H9 (cell line): ENCODE results near the gene FMNL1. TPM values are rescaled to one million over a fixed set of nuclear protein-coding genes. Genes with fewer than 3 reads are reported as not detected.

Source experiments
- DNase-seq: peaks from one replicate; pipeline ENCODE4 v3.0.0-alpha.2; 2017
- H2AFZ ChIP-seq: one replicate; pipeline ENCODE4 v1.6.1; 2013; ENCODE audit warnings: mild to moderate bottlenecking, low read length, control low read depth, moderate library complexity
- H2AK5ac ChIP-seq: 2 replicates; pipeline ENCODE4 v1.6.1; 2013; ENCODE audit warnings: low read length, control low read depth, mixed read lengths; ENCODE audit not compliant: insufficient read length
- H2BK120ac ChIP-seq: one replicate; pipeline ENCODE4 v1.6.1; 2013; ENCODE audit warnings: low read depth, mild to moderate bottlenecking, low read length, control low read depth, inconsistent platforms; ENCODE audit not compliant: poor library complexity, severe bottlenecking
- H2BK12ac ChIP-seq: 2 replicates; pipeline ENCODE4 v1.6.1; 2013; ENCODE audit warnings: low read length, control low read depth, mixed read lengths, low read depth; ENCODE audit not compliant: insufficient read length
- H2BK15ac ChIP-seq: 2 replicates; pipeline ENCODE4 v1.6.1; 2013; ENCODE audit warnings: low read depth, low read length, control low read depth
- H2BK20ac ChIP-seq: one replicate; pipeline ENCODE4 v1.6.1; 2013; ENCODE audit warnings: low read depth, mild to moderate bottlenecking, low read length, control low read depth, inconsistent platforms; ENCODE audit not compliant: poor library complexity, severe bottlenecking
- H2BK5ac ChIP-seq: 2 replicates; pipeline ENCODE4 v1.6.1; 2013; ENCODE audit warnings: low read length, control low read depth, mixed read lengths; ENCODE audit not compliant: insufficient read length
- H3K14ac ChIP-seq: 2 replicates; pipeline ENCODE4 v1.6.1; 2013; ENCODE audit warnings: low read length, control low read depth; ENCODE audit not compliant: insufficient read depth
- H3K18ac ChIP-seq: 2 replicates; pipeline ENCODE4 v1.6.1; 2013; ENCODE audit warnings: low read depth, mild to moderate bottlenecking, mixed read lengths, low read length, control low read depth; ENCODE audit not compliant: insufficient read length
- H3K23ac ChIP-seq: 2 replicates; pipeline ENCODE4 v1.6.1; 2013; ENCODE audit warnings: low read length, control low read depth, mixed read lengths, low read depth; ENCODE audit not compliant: insufficient read length
- H3K23me2 ChIP-seq: 2 replicates; pipeline ENCODE4 v1.6.1; 2013; ENCODE audit warnings: low read depth, mild to moderate bottlenecking, mixed read lengths, low read length, control low read depth; ENCODE audit not compliant: insufficient read length, poor library complexity, severe bottlenecking
- H3K27ac ChIP-seq: 2 replicates; pipeline ENCODE4 v1.5.1; 2013; ENCODE audit warnings: low read length, control low read depth, mixed read lengths, low read depth; ENCODE audit not compliant: insufficient read length
- H3K27me3 ChIP-seq: 2 replicates; pipeline ENCODE4 v1.6.1; 2013; ENCODE audit warnings: low read length, control low read depth, inconsistent platforms; ENCODE audit not compliant: insufficient read depth
- H3K4ac ChIP-seq: 2 replicates; pipeline ENCODE4 v1.6.1; 2013; ENCODE audit warnings: low read depth, mild to moderate bottlenecking, control low read depth, inconsistent platforms, low read length, moderate library complexity
- H3K4me1 ChIP-seq: 2 replicates; pipeline ENCODE4 v1.6.1; 2013; ENCODE audit warnings: low read length, control low read depth, inconsistent platforms; ENCODE audit not compliant: insufficient read depth
- H3K4me2 ChIP-seq: 2 replicates; pipeline ENCODE4 v1.6.1; 2013; ENCODE audit warnings: low read length, control low read depth, mixed read lengths; ENCODE audit not compliant: insufficient read length, insufficient read depth
- H3K56ac ChIP-seq: 2 replicates; pipeline ENCODE4 v1.6.1; 2013; ENCODE audit warnings: low read depth, mild to moderate bottlenecking, mixed read lengths, low read length, control low read depth; ENCODE audit not compliant: insufficient read length
- H3K79me1 ChIP-seq: 2 replicates; pipeline ENCODE4 v1.6.1; 2013; ENCODE audit warnings: low read depth, mild to moderate bottlenecking, moderate library complexity, low read length, control low read depth, inconsistent platforms; ENCODE audit not compliant: insufficient read depth, poor library complexity, severe bottlenecking
- H3K79me2 ChIP-seq: 2 replicates; pipeline ENCODE4 v1.6.1; 2013; ENCODE audit warnings: low read length, control low read depth, inconsistent platforms; ENCODE audit not compliant: insufficient read depth
- H3K9ac ChIP-seq: 2 replicates; pipeline ENCODE4 v1.6.1; 2013; ENCODE audit warnings: low read length, control low read depth, mixed read lengths; ENCODE audit not compliant: insufficient read length; ENCODE audit errors: extremely low read depth
- H3K9me3 ChIP-seq: one replicate; pipeline ENCODE4 v1.6.1; 2013; ENCODE audit warnings: low read depth, low read length, inconsistent platforms; ENCODE audit not compliant: control insufficient read depth
- H3T11ph ChIP-seq: one replicate; pipeline ENCODE4 v1.6.1; 2013; ENCODE audit warnings: mild to moderate bottlenecking, low read length, control low read depth, inconsistent platforms
- H4K20me1 ChIP-seq: one replicate; pipeline ENCODE4 v1.6.1; 2013; ENCODE audit not compliant: control insufficient read depth, insufficient read length, insufficient read depth
- H4K5ac ChIP-seq: 2 replicates; pipeline ENCODE4 v1.6.1; 2013; ENCODE audit warnings: low read depth, mild to moderate bottlenecking, mixed read lengths, low read length, control low read depth; ENCODE audit not compliant: insufficient read length
- H4K8ac ChIP-seq: replicated peaks from 2 replicates; pipeline ENCODE4 v1.6.1; 2013; ENCODE audit warnings: low read length, control low read depth, mixed read lengths, low read depth; ENCODE audit not compliant: insufficient read length
- H4K91ac ChIP-seq: 2 replicates; pipeline ENCODE4 v1.6.1; 2013; ENCODE audit warnings: low read depth, mild to moderate bottlenecking, moderate library complexity, mixed read lengths, low read length, control low read depth; ENCODE audit not compliant: insufficient read length
- H3K27ac Mint-ChIP-seq, 3 experiments: 2 replicates in 2 of 3; 3 replicates in 1 of 3; pipeline ENCODE4 v1.8.0; 2020 to 2021; ENCODE audit warnings: mixed read lengths in 3 of 3, mild to moderate bottlenecking in 1 of 3, moderate library complexity in 1 of 3
- H3K27me3 Mint-ChIP-seq: 2 replicates; pipeline ENCODE4 v1.8.0; 2021; ENCODE audit warnings: low read depth, mild to moderate bottlenecking, moderate library complexity, mixed read lengths
- H3K36me3 Mint-ChIP-seq, 3 experiments: 2 replicates in 2 of 3; 3 replicates in 1 of 3; pipeline ENCODE4 v1.8.0; 2020 to 2021; ENCODE audit warnings: low read depth in 3 of 3, mixed read lengths in 3 of 3; ENCODE audit not compliant: insufficient read depth in 1 of 3
- H3K4me1 Mint-ChIP-seq, 2 experiments: 2 replicates each; pipeline ENCODE4 v1.8.0; 2020; ENCODE audit warnings: mixed read lengths in 2 of 2
- H3K4me3 Mint-ChIP-seq, 2 experiments: 2 replicates in 1 of 2; 3 replicates in 1 of 2; pipeline ENCODE4 v1.8.0; 2020 to 2021; ENCODE audit warnings: mild to moderate bottlenecking in 2 of 2, mixed read lengths in 2 of 2, moderate library complexity in 1 of 2
- H3K9me3 Mint-ChIP-seq, 2 experiments: 2 replicates in 1 of 2; 3 replicates in 1 of 2; pipeline ENCODE4 v1.8.0; 2020; ENCODE audit warnings: mild to moderate bottlenecking in 2 of 2, mixed read lengths in 2 of 2, moderate library complexity in 1 of 2
- CTCF ChIP-seq: fragments of 200-600 bp; sonication (generic); conservative IDR thresholded peaks from 3 replicates; pipeline ENCODE4 v1.8.0; 2021; ENCODE audit warnings: antibody characterized with exemption, mild to moderate bottlenecking
- WGBS: extraction: QIAGEN DNeasy Blood & Tissue Kit; methylation state at CpG from one replicate; pipeline ENCODE4 v1.1.7; 2013; ENCODE audit warnings: missing lambda C conversion rate, low lambda C conversion rate, mixed read lengths; ENCODE audit not compliant: insufficient read length; ENCODE audit errors: extremely low coverage; 5-methylcytosine and 5-hydroxymethylcytosine counted together
- total RNA-seq: library from RNA; stranded (reverse); gene quantifications from 2 replicates; pipeline ENCODE4 v1.2.1, GENCODE V29; 2021

The FMNL1 gene
- total RNA-seq, 1 experiment from 2014 or later = 6.9 TPM

GRCh38 chr17:45265821-45266220 is 44.1 kb downstream of the FMNL1 start:
- Mint-ChIP-seq H3K27ac (no peak overlapping the region), H3K9me3 (no peaks in the 10 kb centered on the region), H3K4me1 (peaks cover 8 to 12% of the 10 kb centered on the region in 2 experiments), H3K4me3 (no peak overlapping the region), H3K27me3 (peaks cover 8% of the 10 kb centered on the region), H3K36me3 (peaks cover 12 to 47% (median 41%) of the 10 kb centered on the region in 3 experiments; a peak in 6 of 7 replicates)
- no peak for DNase-seq
- Histone ChIP-seq H3K27ac (no peak overlapping the region), H3K56ac (no peak overlapping the region), H2BK120ac (no peak overlapping the region), H4K20me1 (no peaks in the 10 kb centered on the region), H3T11ph (no peak overlapping the region), H2AFZ (no peak overlapping the region), H3K14ac (no peak overlapping the region), H3K4ac (no peak overlapping the region), H3K23me2 (peaks cover 9% of the 10 kb centered on the region), H2AK5ac (no peak overlapping the region), H3K79me1 (no peaks in the 10 kb centered on the region), H4K91ac (no peak overlapping the region), H3K9ac (no peak overlapping the region), H4K5ac (no peak overlapping the region), H4K8ac (no peak overlapping the region), H3K4me1 (no peaks in the 10 kb centered on the region), H3K79me2 (no peaks in the 10 kb centered on the region), H3K27me3 (no peaks in the 10 kb centered on the region), H2BK15ac (no peak overlapping the region), H3K23ac (no peak overlapping the region), H2BK12ac (no peak overlapping the region), H3K4me2 (no peak overlapping the region), H3K9me3 (no peaks in the 10 kb centered on the region), H2BK20ac (no peak overlapping the region), H3K18ac (no peak overlapping the region), H2BK5ac (no peak overlapping the region)
- TF ChIP-seq CTCF = no peak
- no CpG with 5 or more reads among the region's 1 CpG for WGBS
